OCI-LY7 (cell line): Measurements from ENCODE around the gene PLEKHM3. TPM values are rescaled to one million over a fixed set of nuclear protein-coding genes. Genes with fewer than 3 reads are reported as not detected.

Experiments
- BruUV-seq: library from RNA; stranded (reverse); fragments of 400-500 nt; replicated peaks from 2 replicates; lab custom pipeline; 2021; lab: Mats Ljungman, UMichigan
- CTCF ChIA-PET: fragments of 300-600 bp; sonication (Branson Sonifier 250); formaldehyde crosslinking; loops from one replicate; lab custom pipeline; 2022; ENCODE audit warnings: antibody characterized with exemption; ENCODE audit not compliant: unreplicated experiment; lab: Charles Lee
- POLR2A ChIA-PET: fragments of 300-600 bp; sonication (Branson Sonifier 250); formaldehyde crosslinking; loops from one replicate; lab custom pipeline; 2022; ENCODE audit warnings: antibody characterized with exemption; lab: Charles Lee
- DNase-seq: peaks from one replicate; pipeline ENCODE4 v3.0.0-alpha.2; 2015; ENCODE audit warnings: low spot score
- H2AFZ ChIP-seq: fragments of 200-600 bp; sonication (generic), shearing (Covaris generic); 2 replicates; pipeline ENCODE4 v1.6.1; 2014; ENCODE audit warnings: mild to moderate bottlenecking, antibody characterized with exemption, low read length, moderate library complexity
- H3K27ac ChIP-seq: fragments of 200-600 bp; sonication (generic); 2 replicates; pipeline ENCODE4 v1.5.1; 2014; ENCODE audit warnings: mixed run types, low read depth, mild to moderate bottlenecking, moderate library complexity, low read length, inconsistent platforms; ENCODE audit not compliant: poor library complexity, severe bottlenecking
- H3K36me3 ChIP-seq: fragments of 200-600 bp; sonication (generic); 2 replicates; pipeline ENCODE4 v1.6.1; 2014; ENCODE audit warnings: mild to moderate bottlenecking, antibody characterized with exemption, low read length, moderate library complexity, mixed read lengths; ENCODE audit not compliant: insufficient read depth
- H3K4me1 ChIP-seq: fragments of 200-600 bp; sonication (generic); 2 replicates; pipeline ENCODE4 v1.5.1; 2014; ENCODE audit warnings: mild to moderate bottlenecking, low read length; ENCODE audit not compliant: insufficient read depth, poor library complexity, severe bottlenecking
- H3K4me2 ChIP-seq: fragments of 200-600 bp; sonication (generic); 2 replicates; pipeline ENCODE4 v1.6.1; 2014; ENCODE audit warnings: mild to moderate bottlenecking, low read length
- H3K4me3 ChIP-seq: fragments of 200-600 bp; sonication (generic); 2 replicates; pipeline ENCODE4 v1.5.1; 2014; ENCODE audit warnings: mild to moderate bottlenecking, low read depth, low read length; ENCODE audit not compliant: poor library complexity, severe bottlenecking
- H3K79me2 ChIP-seq: fragments of 200-600 bp; sonication (generic); 2 replicates; pipeline ENCODE4 v1.6.1; 2016; ENCODE audit warnings: low read depth, mild to moderate bottlenecking, low read length, moderate library complexity, mixed read lengths; ENCODE audit not compliant: insufficient read depth
- H3K9me2 ChIP-seq: fragments of 200-600 bp; sonication (generic); 2 replicates; pipeline ENCODE4 v1.6.1; 2016; ENCODE audit warnings: mild to moderate bottlenecking, low read length, mixed read lengths; ENCODE audit not compliant: insufficient read depth
- H3K9me3 ChIP-seq: fragments of 200-600 bp; sonication (generic); 2 replicates; pipeline ENCODE4 v1.6.1; 2014; ENCODE audit warnings: mild to moderate bottlenecking, mixed run types, low read length, mixed read lengths
- H4K20me1 ChIP-seq: fragments of 200-600 bp; sonication (generic); 2 replicates; pipeline ENCODE4 v1.6.1; 2014; ENCODE audit warnings: mild to moderate bottlenecking, antibody characterized with exemption, low read length, moderate library complexity, mixed read lengths; ENCODE audit not compliant: insufficient read depth
- CTCF ChIP-seq: fragments of 200-600 bp; sonication (generic); conservative IDR thresholded peaks from 2 replicates; pipeline ENCODE4 v1.5.1; 2014; ENCODE audit warnings: mild to moderate bottlenecking, antibody characterized with exemption, low read length, moderate library complexity, mixed read lengths
- EZH2phosphoT487 ChIP-seq: fragments of 200-600 bp; sonication (generic); IDR thresholded peaks from 2 replicates; pipeline ENCODE4 v1.6.1; 2018; ENCODE audit warnings: low read depth, borderline replicate concordance, mild to moderate bottlenecking, mixed run types, antibody characterized with exemption, low read length, moderate library complexity, mixed read lengths
- intact Hi-C: fragments of 100-400 bp; cut with micrococcal nuclease; formaldehyde crosslinking; loops from one replicate; pipeline ENCODE4 v1.10.0; 2022; ENCODE audit not compliant: unreplicated experiment
- total RNA-seq, 2 experiments: library from RNA; depleted of rRNA in 1 of 2; stranded (reverse); fragments of >200 nt in 1 of 2; shearing (Covaris generic) in 1 of 2; gene quantifications; 2 replicates each; pipeline ENCODE4 v1.2.3, GENCODE V29; 2014 to 2022

The PLEKHM3 gene
- total RNA-seq, 2 experiments from 2014 or later: 3.7 to 6.3 TPM

- Histone ChIP-seq H3K9me3 (no peaks in the 10 kb centered on the region), H3K36me3 (no peaks in the 10 kb centered on the region), H3K27ac (no peak overlapping the region), H3K4me1 (no peaks in the 10 kb centered on the region), H4K20me1 (no peaks in the 10 kb centered on the region), H2AFZ (peak overlapping the region; percentile 26; the same call in 1 of the 2 replicates), H3K9me2 (no peaks in the 10 kb centered on the region), H3K4me2 (no peak overlapping the region; the same call in 1 of the 2 replicates), H3K79me2 (no peaks in the 10 kb centered on the region), H3K4me3 (no peak overlapping the region)
- intact Hi-C loops: no loop called here
- ChIA-PET POLR2A (interaction anchor here (0.5 to 0.6 kb wide), 2 partner anchors 13 to 134 kb away, joined by 4 to 5 read pairs; no protein-coding TSS in a partner anchor), CTCF (no interaction called here)
- TF ChIP-seq CTCF (no peak), EZH2phosphoT487 (no peak)
- no peak for DNase-seq
- no TSS peak for BruUV-seq
These were observed 215.0 kb downstream of the PLEKHM3 start for GRCh38 chr2:207810200-207810788.

- H3K9me3 ChIP-seq: no peaks in the 10 kb centered on the region
- no peak overlapping the region for H3K27ac ChIP-seq
- no peaks in the 10 kb centered on the region for H3K9me2 ChIP-seq
- no peak overlapping the region for H3K4me2 ChIP-seq
- no peaks in the 10 kb centered on the region for H3K36me3 ChIP-seq
- no peak overlapping the region for H3K4me3 ChIP-seq
- BruUV-seq: no TSS peak
- ChIA-PET POLR2A (interaction anchor here (0.6 to 1.1 kb wide), 2 partner anchors 7 to 186 kb away, joined by 4 to 5 read pairs; no protein-coding TSS in a partner anchor), CTCF (no interaction called here)
- TF ChIP-seq CTCF (no peak), EZH2phosphoT487 (no peak)
- DNase-seq: no peak
- H2AFZ ChIP-seq: no peak overlapping the region
- H4K20me1 ChIP-seq: no peaks in the 10 kb centered on the region
- no peaks in the 10 kb centered on the region for H3K4me1 ChIP-seq
- intact Hi-C loops: no loop called here
- H3K79me2 ChIP-seq: no peaks in the 10 kb centered on the region
These were observed 217.2 kb downstream of the PLEKHM3 start for GRCh38 chr2:207808119-207808518.

GRCh38 chr2:207807516-207807915 is 217.8 kb downstream of the PLEKHM3 start:
- no peaks in the 10 kb centered on the region for H3K79me2 ChIP-seq
- H3K9me2 ChIP-seq: no peaks in the 10 kb centered on the region
- H3K4me2 ChIP-seq: no peak overlapping the region
- H3K4me1 ChIP-seq: no peaks in the 10 kb centered on the region
- ChIA-PET CTCF (no interaction called here), POLR2A (interaction anchor here (1.1 kb wide), 1 partner anchor 185 kb away, joined by 5 read pairs; no protein-coding TSS in a partner anchor)
- intact Hi-C loops: no loop called here
- TF ChIP-seq CTCF (no peak), EZH2phosphoT487 (no peak)
- H3K36me3 ChIP-seq: no peaks in the 10 kb centered on the region
- H4K20me1 ChIP-seq: no peaks in the 10 kb centered on the region
- H3K4me3 ChIP-seq: no peak overlapping the region
- no TSS peak for BruUV-seq
- DNase-seq: no peak
- H2AFZ ChIP-seq: no peak overlapping the region
- H3K27ac ChIP-seq: no peak overlapping the region
- no peaks in the 10 kb centered on the region for H3K9me3 ChIP-seq
